Stimulated activated memory B cell treated with anti-CD40 and anti-IgM and Interleukin-4, amounts not matched to agents 10 μg/mL and 1 μg/mL and 100 μg/mL, for 72 hours (primary cell): ENCODE data around the gene SLC25A30.
"Not testable (repeated sequence)": the region's sequence is repeated elsewhere in the genome, so short reads cannot be mapped to it uniquely, and the experiment has no call there.

Source experiments
- ATAC-seq: fragments of 150-1000 bp; cut with Tn5 transposase; 2 replicates; pipeline ENCODE4 v1.10.0; 2021
- H3K27ac Mint-ChIP-seq: one replicate; pipeline ENCODE4 v1.8.0; 2022; ENCODE audit warnings: mild to moderate bottlenecking, mixed read lengths
- H3K27me3 Mint-ChIP-seq: one replicate; pipeline ENCODE4 v1.8.0; 2022; ENCODE audit warnings: mixed read lengths
- H3K36me3 Mint-ChIP-seq: one replicate; pipeline ENCODE4 v1.8.0; 2022; ENCODE audit warnings: mixed read lengths
- H3K4me1 Mint-ChIP-seq: one replicate; pipeline ENCODE4 v1.8.0; 2022; ENCODE audit warnings: mixed read lengths
- H3K4me3 Mint-ChIP-seq: one replicate; pipeline ENCODE4 v1.8.0; 2022; ENCODE audit warnings: mild to moderate bottlenecking, moderate library complexity, mixed read lengths
- H3K9me3 Mint-ChIP-seq: one replicate; pipeline ENCODE4 v1.8.0; 2022; ENCODE audit warnings: mixed read lengths

SLC25A30 gene

DNA sequence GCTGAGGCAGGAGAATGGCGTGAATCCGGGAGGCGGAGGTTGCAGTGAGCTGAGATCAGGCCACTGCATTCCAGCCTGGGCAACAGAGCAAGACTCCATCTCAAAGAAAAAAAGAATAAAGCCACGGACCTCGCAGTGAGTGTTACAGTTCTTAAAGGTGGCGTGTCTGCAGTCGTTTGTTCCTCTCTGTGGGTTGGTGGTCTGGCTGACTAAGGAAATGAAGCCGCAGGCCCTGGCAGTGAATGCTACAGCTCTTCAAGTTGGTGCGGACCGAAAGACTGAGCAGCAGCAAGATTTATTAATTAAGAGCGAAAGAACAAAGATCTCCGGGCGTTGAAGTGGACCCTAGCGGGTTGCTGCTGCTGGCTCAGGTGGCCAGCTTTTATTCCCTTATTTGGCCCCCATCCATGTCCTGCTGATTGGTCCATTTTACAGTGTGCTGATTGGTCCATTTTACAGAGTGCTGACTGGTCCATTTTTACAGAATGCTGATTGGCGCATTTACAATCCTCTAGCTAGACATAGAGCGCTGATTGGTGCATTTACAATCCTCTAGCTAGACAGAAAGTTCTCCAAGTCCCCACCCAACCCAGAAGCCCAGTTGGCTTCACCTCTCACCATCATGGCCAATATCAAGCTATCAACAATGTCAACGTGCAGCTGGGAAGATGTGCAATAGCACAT, 31.1 kb downstream of the SLC25A30 start:
- H3K9me3 Mint-ChIP-seq, ATAC-seq, H3K4me1 Mint-ChIP-seq, H3K27ac Mint-ChIP-seq, H3K27me3 Mint-ChIP-seq, H3K4me3 Mint-ChIP-seq: not testable (repeated sequence)
- peaks cover 43% of the 10 kb centered on the region for H3K36me3 Mint-ChIP-seq

DNA sequence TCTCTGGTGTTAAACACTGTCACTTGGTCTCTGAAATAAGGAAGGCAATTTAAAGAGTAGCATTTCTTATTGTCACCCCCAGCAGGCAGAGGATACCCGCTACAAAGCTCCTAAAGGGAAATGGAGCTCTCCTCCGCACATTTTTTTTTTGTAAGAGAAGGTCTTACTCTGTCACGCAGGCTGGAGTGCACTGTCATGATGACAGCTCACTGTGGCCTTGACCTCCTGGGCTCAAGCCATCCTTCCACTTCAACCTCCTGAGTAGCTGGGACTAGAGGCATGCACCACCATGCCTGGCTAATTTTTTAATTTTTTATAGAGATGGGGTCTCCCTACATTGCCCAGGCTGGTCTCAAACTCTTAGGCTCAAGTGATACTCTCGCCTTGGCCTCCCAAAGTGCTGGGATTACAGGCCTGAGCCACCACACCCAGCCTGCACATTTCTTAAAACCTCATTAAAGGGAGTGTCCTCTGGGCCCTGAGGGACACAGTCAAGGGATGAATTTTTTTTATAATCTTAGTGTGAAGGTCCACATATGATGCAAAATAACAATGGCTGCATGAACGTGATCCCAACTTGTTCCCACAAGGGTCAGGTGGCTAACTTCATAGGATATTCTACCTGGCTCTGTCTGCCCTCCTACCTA, 32.1 kb downstream of the SLC25A30 start:
- H3K27ac Mint-ChIP-seq, result no peak overlapping the region
- H3K4me1 Mint-ChIP-seq, result no peaks in the 10 kb centered on the region
- H3K9me3 Mint-ChIP-seq, result no peaks in the 10 kb centered on the region

DNA sequence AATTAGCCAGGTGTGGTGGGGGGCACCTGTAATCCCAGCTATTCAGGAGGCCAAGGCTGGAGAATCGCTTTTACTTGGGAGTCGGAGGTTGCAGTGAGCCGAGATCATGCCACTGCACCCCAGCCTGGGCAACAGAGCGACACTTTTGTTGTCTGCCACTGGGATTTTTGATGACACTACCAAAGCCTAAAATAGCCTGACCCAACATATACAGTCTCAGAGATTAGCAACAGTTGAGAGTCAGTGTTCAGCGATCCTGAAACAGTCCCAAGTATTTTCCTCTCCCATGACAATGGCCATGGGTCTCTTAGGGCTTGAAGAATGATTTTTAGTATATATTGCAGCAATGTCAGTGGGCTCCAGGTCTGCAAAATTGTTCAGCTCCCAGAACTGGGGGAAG, 32.9 kb downstream of the SLC25A30 start:
- Mint-ChIP-seq H3K36me3 (peaks cover 31% of the 10 kb centered on the region), H3K27me3 (no peaks in the 10 kb centered on the region), H3K27ac (no peak overlapping the region), H3K9me3 (no peaks in the 10 kb centered on the region), H3K4me3 (no peak overlapping the region), H3K4me1 (no peaks in the 10 kb centered on the region)
- no peak for ATAC-seq

More for the DNA sequence above, 32.1 kb downstream of the SLC25A30 start:
- peaks cover 38% of the 10 kb centered on the region for H3K36me3 Mint-ChIP-seq
- ATAC-seq, result no peak
- no peak overlapping the region for H3K4me3 Mint-ChIP-seq
- H3K27me3 Mint-ChIP-seq, result no peaks in the 10 kb centered on the region

DNA sequence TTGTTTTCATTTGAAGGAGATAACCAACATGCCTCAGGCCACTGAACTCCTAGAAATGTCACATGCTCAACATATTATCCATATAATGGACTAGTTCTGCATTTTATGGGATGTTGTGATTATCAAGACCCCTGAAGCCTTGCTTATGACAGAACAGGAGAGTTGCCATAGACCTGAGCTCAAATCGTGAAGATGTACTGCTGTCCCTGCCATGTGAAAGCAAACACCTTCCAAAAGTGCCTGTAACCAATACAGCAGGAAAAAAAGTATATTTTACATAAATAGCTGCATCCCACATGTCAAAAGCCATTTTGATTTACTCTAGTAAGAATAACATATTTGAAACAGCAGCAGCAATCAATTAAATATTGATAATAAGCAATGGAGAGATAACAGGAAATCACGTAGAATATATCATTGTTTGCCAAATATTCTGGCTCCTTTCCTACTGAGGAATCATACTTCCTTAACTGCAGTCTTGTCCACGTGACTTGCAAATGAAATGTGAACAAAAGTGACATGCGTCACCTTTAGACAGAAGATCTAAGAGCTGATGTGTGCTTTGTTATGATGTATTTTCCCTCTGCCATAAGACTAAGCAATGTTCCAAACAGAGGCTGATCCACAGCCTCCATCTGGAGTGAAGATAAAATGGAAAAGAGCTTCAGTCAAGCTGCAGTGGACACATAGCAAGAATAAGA, 33.5 kb downstream of the SLC25A30 start:
- H3K27me3 Mint-ChIP-seq, result no peaks in the 10 kb centered on the region
- H3K36me3 Mint-ChIP-seq, result peaks cover 28% of the 10 kb centered on the region
- H3K27ac Mint-ChIP-seq, result no peak overlapping the region
- H3K4me3 Mint-ChIP-seq, result no peak overlapping the region
- no peak for ATAC-seq
- no peaks in the 10 kb centered on the region for H3K4me1 Mint-ChIP-seq
- H3K9me3 Mint-ChIP-seq, result no peaks in the 10 kb centered on the region

DNA sequence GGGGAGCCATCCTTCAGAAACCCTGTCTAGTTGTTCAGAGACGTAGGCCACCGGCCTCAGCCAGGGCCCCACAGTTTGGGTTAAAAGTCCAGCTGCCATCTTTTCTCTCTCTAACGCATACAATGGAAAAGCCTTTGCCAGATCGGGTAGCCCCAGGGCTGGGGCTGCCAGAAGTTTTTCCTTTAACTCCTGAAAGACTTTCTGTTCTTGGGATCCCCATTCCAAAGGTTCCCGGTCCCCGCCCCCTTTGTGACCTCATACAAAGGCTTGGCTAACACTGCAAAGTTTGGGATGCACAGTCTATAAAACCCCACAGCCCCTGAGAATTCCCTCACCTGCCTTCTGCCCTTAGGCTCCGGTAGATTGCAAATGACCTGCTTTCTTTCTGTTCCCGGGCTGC, 35.4 kb downstream of the SLC25A30 start:
- H3K27me3 Mint-ChIP-seq, H3K9me3 Mint-ChIP-seq, ATAC-seq, H3K4me3 Mint-ChIP-seq, H3K4me1 Mint-ChIP-seq, H3K27ac Mint-ChIP-seq: not testable (repeated sequence)
- peaks cover 25% of the 10 kb centered on the region for H3K36me3 Mint-ChIP-seq

DNA sequence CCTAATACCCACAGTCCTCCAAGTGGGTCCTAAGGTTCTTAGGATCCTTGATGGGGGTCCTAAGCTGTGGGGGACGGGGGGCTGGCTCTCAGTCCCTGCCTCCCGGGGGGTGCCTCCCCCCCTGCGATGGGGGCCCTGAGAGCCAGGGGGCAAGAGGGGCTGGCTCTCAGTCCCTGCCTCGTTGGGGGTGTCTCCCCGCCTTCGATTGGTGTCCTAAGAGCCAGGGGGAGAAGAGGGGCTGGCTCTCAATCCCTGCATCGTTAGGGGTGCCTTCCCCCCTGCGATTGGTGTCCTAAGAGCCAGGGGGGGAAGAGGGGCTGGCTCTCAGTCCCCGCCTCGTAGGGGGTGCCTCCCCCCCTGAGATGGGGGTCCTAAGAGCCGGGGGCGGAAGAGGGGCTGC, 37.0 kb downstream of the SLC25A30 start:
- no peaks in the 10 kb centered on the region for H3K9me3 Mint-ChIP-seq

DNA sequence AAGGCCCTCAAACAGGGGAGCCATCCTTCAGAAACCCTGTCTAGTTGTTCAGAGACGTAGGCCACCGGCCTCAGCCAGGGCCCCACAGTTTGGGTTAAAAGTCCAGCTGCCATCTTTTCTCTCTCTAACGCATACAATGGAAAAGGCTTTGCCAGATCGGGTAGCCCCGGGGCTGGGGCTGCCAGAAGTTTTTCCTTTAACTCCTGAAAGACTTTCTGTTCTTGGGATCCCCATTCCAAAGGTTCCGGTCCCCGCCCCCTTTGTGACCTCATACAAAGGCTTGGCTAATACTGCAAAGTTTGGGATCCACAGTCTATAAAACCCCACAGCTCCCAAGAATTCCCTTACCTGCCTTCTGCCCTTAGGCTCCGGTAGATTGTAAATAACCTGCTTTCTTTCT, 37.5 kb downstream of the SLC25A30 start:
- not testable (repeated sequence) for H3K27ac Mint-ChIP-seq, H3K27me3 Mint-ChIP-seq, ATAC-seq, H3K9me3 Mint-ChIP-seq, H3K4me1 Mint-ChIP-seq, H3K4me3 Mint-ChIP-seq
- H3K36me3 Mint-ChIP-seq, result peaks cover 16% of the 10 kb centered on the region

More for the DNA sequence above, 37.0 kb downstream of the SLC25A30 start:
- Mint-ChIP-seq H3K36me3 (peaks cover 16% of the 10 kb centered on the region), H3K4me1 (no peaks in the 10 kb centered on the region), H3K4me3 (no peak overlapping the region), H3K27ac (no peak overlapping the region), H3K27me3 (no peaks in the 10 kb centered on the region)
- ATAC-seq, result no peak

DNA sequence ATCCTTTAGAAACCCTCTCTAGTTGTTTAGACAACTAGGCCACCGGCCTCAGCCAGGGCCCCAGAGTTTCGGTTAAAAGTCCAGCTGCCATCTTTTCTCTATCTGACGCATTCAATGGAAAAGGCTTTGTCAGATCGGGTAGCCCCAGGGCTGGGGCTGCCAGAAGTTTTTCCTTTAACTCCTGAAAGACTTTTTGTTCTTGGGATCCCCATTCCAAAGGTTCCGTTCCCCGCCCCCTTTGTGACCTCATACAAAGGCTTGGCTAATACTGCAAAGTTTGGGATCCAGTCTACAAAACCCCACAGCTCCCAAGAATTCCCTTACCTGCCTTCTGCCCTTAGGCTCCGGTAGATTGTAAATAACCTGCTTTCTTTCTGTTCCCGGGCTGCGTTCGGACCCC, 38.7 kb downstream of the SLC25A30 start:
- not testable (repeated sequence) for H3K4me3 Mint-ChIP-seq, H3K36me3 Mint-ChIP-seq, H3K9me3 Mint-ChIP-seq, H3K27ac Mint-ChIP-seq, ATAC-seq, H3K27me3 Mint-ChIP-seq, H3K4me1 Mint-ChIP-seq

DNA sequence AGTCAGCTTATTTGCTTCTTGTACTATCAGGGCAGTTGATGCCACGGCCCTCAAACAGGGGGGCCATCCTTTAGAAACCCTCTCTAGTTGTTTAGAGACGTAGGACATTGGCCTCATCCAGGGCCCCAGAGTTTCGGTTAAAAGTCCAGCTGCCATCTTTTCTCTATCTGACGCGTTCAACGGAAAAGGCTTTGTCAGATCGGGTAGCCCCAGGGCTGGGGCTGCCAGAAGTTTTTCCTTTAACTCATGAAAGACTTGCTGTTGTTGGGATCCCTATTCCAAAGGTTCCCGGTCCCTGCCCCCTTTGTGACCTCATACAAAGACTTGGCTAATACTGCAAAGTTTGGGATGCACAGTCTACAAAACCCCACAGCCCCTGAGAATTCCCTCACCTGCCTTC, 39.4 kb downstream of the SLC25A30 start:
- not testable (repeated sequence) for H3K4me1 Mint-ChIP-seq, H3K27ac Mint-ChIP-seq, H3K27me3 Mint-ChIP-seq, H3K9me3 Mint-ChIP-seq, ATAC-seq, H3K4me3 Mint-ChIP-seq, H3K36me3 Mint-ChIP-seq

DNA sequence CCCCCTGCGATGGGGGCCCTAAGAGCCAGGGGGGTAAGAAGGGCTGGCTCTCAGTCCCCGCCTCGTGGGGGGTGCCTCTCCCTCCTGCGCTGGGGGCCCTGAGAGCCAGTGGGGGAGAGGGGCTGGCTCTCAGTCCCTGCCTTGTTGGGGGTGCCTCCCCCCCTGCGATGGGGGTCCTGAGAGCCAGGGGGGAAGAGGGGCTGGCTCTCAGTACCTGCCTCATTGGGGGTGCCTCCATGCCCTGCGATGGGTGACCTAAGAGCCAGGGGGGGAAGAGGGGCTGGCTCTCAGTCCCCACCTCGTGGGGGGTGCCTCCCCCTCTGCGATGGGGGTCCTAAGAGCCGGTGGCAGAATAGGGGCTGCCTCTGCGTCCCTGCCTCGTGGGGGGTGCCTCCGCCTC, 40.9 kb downstream of the SLC25A30 start:
- H3K36me3 Mint-ChIP-seq, result not testable (repeated sequence)

DNA sequence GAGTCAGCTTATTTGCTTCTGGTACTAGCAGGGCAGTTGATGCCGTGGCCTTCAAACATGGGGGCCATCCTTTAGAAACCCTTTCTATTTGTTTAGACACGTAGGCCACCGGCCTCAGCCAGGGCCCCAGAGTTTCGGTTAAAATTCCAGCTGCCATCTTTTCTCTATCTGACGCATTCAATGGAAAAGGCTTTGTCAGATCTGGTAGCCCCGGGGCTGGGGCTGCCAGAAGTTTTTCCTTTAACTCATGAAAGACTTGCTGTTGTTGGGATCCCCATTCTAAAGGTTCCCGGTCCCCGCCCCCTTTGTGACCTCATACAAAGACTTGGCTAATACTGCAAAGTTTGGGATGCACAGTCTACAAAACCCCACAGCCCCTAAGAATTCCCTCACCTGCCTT, 41.5 kb downstream of the SLC25A30 start:
- not testable (repeated sequence) for H3K27me3 Mint-ChIP-seq, H3K9me3 Mint-ChIP-seq, H3K36me3 Mint-ChIP-seq, ATAC-seq, H3K4me1 Mint-ChIP-seq, H3K27ac Mint-ChIP-seq, H3K4me3 Mint-ChIP-seq

More for the DNA sequence above, 40.9 kb downstream of the SLC25A30 start:
- not testable (repeated sequence) for H3K9me3 Mint-ChIP-seq, H3K4me3 Mint-ChIP-seq, H3K27ac Mint-ChIP-seq, H3K27me3 Mint-ChIP-seq, ATAC-seq, H3K4me1 Mint-ChIP-seq

DNA sequence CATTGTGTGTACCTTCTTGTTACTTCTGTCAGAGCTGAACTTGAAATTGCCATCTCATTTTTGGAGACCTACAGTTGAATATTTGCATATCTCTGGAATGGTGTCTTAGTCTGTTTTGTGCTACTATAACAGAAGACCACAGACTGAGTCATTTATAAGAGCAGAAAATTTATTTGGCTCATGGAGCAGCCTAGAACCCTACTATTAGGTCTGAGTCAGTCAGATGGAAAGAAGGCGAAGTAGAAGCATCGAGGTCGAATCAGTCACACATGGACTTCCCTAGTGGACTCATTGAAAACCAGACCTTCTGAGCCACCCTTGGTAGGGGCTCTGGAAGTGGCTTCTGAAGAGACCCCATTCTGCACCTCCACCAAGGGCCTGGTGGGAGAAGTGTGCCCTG, 43.3 kb downstream of the SLC25A30 start:
- no peak for ATAC-seq
- no peaks in the 10 kb centered on the region for H3K9me3 Mint-ChIP-seq

DNA sequence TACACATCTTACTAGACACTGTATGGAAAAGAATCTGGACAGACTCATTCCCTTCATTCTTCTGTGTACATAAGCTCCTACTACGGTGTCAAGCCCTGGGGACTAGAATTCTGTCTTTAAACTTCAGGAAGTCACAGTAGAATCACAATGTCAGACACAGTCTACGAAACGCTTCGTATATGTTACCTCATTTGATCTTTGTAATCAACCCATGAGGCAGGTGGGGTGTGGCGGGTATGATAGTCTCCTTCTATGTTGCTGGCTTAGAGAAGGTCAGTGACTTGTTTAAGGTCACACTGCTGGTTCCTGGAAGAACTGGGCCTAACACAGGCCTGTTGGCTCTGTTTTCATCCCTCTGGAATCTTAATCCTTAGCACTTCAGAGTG, 45.0 kb downstream of the SLC25A30 start:
- no peaks in the 10 kb centered on the region for H3K27me3 Mint-ChIP-seq
- no peak overlapping the region for H3K27ac Mint-ChIP-seq
- no peaks in the 10 kb centered on the region for H3K9me3 Mint-ChIP-seq
- no peak for ATAC-seq
- peaks cover 11% of the 10 kb centered on the region for H3K36me3 Mint-ChIP-seq
- H3K4me3 Mint-ChIP-seq, result no peak overlapping the region
- peaks cover 15% of the 10 kb centered on the region for H3K4me1 Mint-ChIP-seq

More for the DNA sequence above, 43.3 kb downstream of the SLC25A30 start:
- H3K27ac Mint-ChIP-seq, result no peak overlapping the region
- H3K27me3 Mint-ChIP-seq, result no peaks in the 10 kb centered on the region
- H3K36me3 Mint-ChIP-seq, result peaks cover 9% of the 10 kb centered on the region
- no peak overlapping the region for H3K4me3 Mint-ChIP-seq
- H3K4me1 Mint-ChIP-seq, result peaks cover 7% of the 10 kb centered on the region

DNA sequence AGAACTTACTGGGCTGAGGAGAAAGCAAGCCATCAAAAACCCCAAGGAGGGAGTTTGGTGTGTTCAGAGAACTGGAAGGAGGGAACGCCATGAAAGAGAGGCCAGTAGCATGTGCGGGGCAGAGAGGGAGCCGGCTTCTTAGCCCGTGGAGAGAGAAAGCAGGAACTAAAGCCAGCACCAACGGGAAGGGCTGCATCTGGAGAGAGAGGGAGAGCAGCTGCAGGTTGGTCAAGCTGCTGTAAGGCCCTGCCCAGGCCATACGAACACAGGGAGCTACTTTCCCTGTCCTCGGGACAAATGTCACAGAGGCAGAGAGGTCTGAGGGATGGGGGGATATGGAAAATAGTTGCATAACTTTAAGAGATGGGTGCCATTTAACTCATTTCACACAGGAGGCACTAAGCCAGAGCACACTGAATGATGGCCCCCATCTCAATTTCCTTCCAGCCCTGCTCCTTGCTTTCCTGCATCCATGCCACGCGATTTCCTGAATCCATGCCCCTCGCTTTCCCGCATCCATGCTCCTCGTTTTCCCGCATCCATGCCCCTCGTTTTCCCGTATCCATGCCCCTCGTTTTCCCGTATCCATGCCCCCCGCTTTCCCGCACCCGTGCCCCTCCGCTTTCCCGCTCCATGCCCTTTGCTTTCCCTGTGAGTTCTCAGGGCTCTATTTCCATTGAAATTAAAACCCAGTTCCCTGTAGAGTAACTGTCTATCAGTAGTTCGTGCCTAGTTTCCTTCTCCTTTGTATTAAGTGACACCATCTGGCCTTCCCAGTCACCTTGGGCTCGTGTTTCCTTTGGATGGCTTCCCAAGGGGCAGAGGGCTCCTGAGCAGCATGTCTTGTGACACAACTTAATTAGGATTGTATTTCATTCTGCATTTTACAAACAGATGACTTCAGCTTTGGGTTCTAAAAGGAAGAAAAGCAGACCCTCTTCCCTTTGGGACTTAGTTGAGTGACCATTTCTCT, 45.7 kb downstream of the SLC25A30 start:
- Mint-ChIP-seq H3K9me3 (no peaks in the 10 kb centered on the region), H3K27me3 (no peaks in the 10 kb centered on the region), H3K36me3 (peaks cover 11% of the 10 kb centered on the region), H3K4me3 (no peak overlapping the region), H3K27ac (no peak overlapping the region), H3K4me1 (peaks cover 22% of the 10 kb centered on the region)
- no peak for ATAC-seq

DNA sequence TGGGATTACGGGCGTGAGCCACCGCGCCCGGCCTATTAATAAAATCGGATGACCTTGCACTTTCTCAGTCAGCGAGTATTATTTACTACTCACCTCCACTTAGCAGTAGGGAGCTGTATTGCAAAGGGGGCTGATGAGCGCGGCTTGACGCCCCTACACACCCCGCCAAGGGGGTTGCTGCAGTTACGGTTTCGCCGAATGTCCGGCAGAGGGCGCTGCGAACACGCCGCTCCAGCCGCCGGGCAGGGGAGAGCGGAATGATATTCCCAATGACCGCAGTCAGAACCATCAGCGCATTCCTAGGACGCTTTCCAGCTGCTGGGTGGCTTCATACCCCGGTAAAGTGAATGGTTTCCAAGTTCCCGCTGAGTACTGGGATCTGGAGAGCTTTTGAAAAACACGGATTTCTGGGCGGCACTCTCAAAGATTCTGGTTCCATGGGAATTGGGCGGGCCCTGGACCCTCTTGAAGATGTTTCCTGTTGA, 47.2 kb downstream of the SLC25A30 start:
- Mint-ChIP-seq H3K27ac (no peak overlapping the region), H3K4me1 (peaks cover 30% of the 10 kb centered on the region), H3K36me3 (peaks cover 11% of the 10 kb centered on the region), H3K27me3 (no peaks in the 10 kb centered on the region), H3K4me3 (no peak overlapping the region), H3K9me3 (no peaks in the 10 kb centered on the region)
- no peak for ATAC-seq
